ENCODE results near the gene GSTM3.

The GSTM3 gene

GRCh38 chr1:109763646-109764415 is 23.0 kb upstream of the GSTM3 start, which contains the start of gene EPS8L3:
EPS8L3 (minus strand) TSS chr1:109763923; CDS start chr1:109761749, 2,174 bp downstream.
- DNase-seq (ENCODE audit: extremely low read depth, low read depth), result no peak
- TF ChIP-seq CTCF (IDR thresholded peaks at IDR 0.05; ENCODE audit: low read depth, low read length), result no peak

- TF ChIP-seq CTCF (IDR thresholded peaks at IDR 0.05; ENCODE audit: low read depth, low read length), result no peak
- DNase-seq (ENCODE audit: extremely low read depth, low read depth), result no peak
Observed at GRCh38 chr1:109762821-109763645, 22.2 kb upstream of the GSTM3 start.

- DNase-seq (ENCODE audit: extremely low read depth, low read depth), result no peak
- TF ChIP-seq CTCF (IDR thresholded peaks at IDR 0.05; ENCODE audit: low read depth, low read length), result no peak
Observed at GRCh38 chr1:109762039-109762585, 21.3 kb upstream of the GSTM3 start.

GRCh38 chr1:109761227-109762038 is 20.6 kb upstream of the GSTM3 start:
- no peak for DNase-seq (ENCODE audit: extremely low read depth, low read depth)
- TF ChIP-seq CTCF (IDR thresholded peaks at IDR 0.05; ENCODE audit: low read depth, low read length), result no peak

- no peak for TF ChIP-seq CTCF (IDR thresholded peaks at IDR 0.05; ENCODE audit: low read depth, low read length)
- DNase-seq (ENCODE audit: extremely low read depth, low read depth), result no peak
Observed at GRCh38 chr1:109760581-109761226, 19.9 kb upstream of the GSTM3 start.

- no peak for TF ChIP-seq CTCF (IDR thresholded peaks at IDR 0.05; ENCODE audit: low read depth, low read length)
- DNase-seq (ENCODE audit: extremely low read depth, low read depth), result no peak
Observed at GRCh38 chr1:109759513-109760334, 18.9 kb upstream of the GSTM3 start.

Measured in AG09319 (cell line).